Stimulated activated naive CD8-positive, alpha-beta T cell treated with anti-CD3 and anti-CD28 coated beads, Interleukin-15, Interleukin-2, amounts not matched to agents 100 ng/mL and 50 ng/mL, for 24 hours (primary cell): ENCODE results near the gene SERF1A.
"Not testable (repeated sequence)": the region's sequence is repeated elsewhere in the genome, so short reads cannot be mapped to it uniquely, and the experiment has no call there.

Source experiments
- H3K27ac Mint-ChIP-seq: one replicate; pipeline ENCODE4 v1.8.0; 2021; ENCODE audit warnings: mild to moderate bottlenecking, mixed read lengths
- H3K27me3 Mint-ChIP-seq: one replicate; pipeline ENCODE4 v1.8.0; 2021; ENCODE audit warnings: mixed read lengths
- H3K36me3 Mint-ChIP-seq: one replicate; pipeline ENCODE4 v1.8.0; 2021; ENCODE audit warnings: low read depth, mixed read lengths
- H3K4me1 Mint-ChIP-seq: one replicate; pipeline ENCODE4 v1.8.0; 2021; ENCODE audit warnings: low read depth, mixed read lengths
- H3K4me3 Mint-ChIP-seq: one replicate; pipeline ENCODE4 v1.8.0; 2021; ENCODE audit warnings: mild to moderate bottlenecking, mixed read lengths
- H3K9me3 Mint-ChIP-seq: one replicate; pipeline ENCODE4 v1.8.0; 2021; ENCODE audit warnings: mixed read lengths

Gene SERF1A

DNA sequence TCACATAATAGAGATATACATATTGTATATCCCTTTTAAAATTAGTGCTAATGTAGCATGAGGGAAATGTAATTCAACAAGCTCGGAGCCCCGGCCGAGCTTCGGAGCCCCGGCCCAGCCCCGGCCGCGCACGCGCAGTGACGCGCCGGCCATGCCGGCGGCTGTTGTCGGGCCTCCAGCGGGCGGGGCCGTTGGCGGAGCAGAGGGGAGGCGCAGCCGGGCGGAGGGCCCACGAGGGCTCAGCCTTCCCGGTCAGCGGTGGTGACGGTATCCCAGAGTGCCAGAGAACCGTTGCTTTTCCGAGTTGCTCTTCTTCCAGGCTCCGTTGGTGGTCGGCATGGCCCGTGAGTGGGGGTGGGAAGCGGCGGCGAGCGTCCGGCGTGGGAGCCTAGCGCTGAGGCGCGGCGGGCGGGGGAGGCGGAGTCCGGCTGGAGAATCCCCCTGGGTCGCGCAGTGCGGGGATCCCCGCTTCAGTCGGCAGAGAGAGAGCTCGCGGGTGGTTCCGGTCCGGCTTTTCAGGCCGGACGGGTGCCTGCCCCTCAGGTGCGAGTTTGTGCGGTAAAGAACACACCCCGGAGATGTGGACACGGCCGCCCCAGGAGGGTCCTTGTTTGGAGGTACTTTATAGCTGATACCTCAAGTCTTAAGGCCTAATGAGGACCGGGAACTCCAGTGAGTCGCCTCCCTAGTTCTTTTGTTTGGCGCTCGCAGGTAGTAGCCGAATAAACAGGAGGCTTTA, at the start of gene SERF1A:
Gene SERF1A, plus strand, starts transcription at position 137 of the 739 bp plus-strand sequence. Its CDS starts 201 bp downstream, at position 338.
- H3K4me3 Mint-ChIP-seq, H3K27me3 Mint-ChIP-seq, H3K4me1 Mint-ChIP-seq, H3K9me3 Mint-ChIP-seq, H3K36me3 Mint-ChIP-seq, H3K27ac Mint-ChIP-seq: not testable (repeated sequence)

DNA sequence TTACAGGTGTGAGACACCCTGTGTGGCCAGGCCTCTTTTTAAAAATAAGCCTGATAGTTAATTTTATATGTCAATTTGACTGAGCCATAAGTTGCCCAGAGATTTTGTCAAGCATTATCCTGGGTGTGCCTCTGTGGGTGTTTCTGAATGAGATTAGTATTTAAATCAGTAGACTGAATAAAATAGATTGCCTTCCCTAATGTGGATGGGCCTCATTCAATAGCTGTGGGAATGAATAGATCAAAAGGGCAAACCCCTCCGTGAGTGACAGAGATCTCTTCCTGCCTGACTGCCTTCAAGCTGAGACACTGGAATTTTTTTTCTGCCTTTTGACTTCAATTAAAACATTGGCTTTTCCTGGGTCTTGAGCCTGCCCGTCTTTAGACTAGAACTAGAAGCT, 33.7 kb upstream of the SERF1A start:
- H3K27me3 Mint-ChIP-seq, H3K36me3 Mint-ChIP-seq, H3K9me3 Mint-ChIP-seq, H3K27ac Mint-ChIP-seq, H3K4me3 Mint-ChIP-seq, H3K4me1 Mint-ChIP-seq: not testable (repeated sequence)

DNA sequence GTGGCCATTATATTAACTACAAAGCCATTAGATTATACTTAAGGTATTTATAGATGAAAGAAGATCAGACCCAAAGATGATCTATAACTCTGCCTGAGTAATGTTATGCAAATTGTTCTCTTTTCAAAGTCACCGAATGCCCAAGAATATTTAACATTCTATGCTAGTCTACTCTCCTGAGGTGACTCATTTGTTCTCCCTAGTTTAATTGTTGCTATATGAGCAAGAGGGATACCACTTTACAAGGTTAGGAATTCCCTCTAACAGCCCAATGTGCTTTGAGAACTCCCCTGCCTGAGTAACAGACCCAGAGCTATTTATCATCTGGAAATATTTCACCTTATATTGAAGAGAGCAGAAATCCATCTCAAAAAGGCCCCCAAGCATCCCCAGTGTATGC, 29.8 kb upstream of the SERF1A start:
- not testable (repeated sequence) for H3K27ac Mint-ChIP-seq, H3K9me3 Mint-ChIP-seq, H3K4me1 Mint-ChIP-seq, H3K4me3 Mint-ChIP-seq, H3K27me3 Mint-ChIP-seq, H3K36me3 Mint-ChIP-seq

DNA sequence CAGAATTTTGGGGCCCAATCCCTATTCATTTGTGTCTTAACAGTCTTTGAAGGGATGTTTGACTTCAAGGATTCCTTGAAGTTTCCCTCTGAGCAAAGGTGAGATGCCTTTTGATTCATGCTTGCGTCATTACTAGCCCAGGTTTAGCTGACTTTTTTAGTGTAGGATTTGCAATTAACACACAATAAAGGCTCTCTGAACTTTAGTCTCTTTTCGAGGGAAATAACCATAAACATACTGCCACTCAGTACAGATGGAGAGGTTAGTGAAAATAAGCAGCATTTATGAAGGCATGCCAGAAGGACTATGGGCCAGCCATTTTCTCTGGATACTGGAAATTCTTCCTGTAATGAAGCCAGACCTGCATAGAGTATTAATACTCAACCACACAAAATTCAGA, 4.4 kb upstream of the SERF1A start:
- H3K36me3 Mint-ChIP-seq, H3K27ac Mint-ChIP-seq, H3K9me3 Mint-ChIP-seq, H3K4me3 Mint-ChIP-seq, H3K27me3 Mint-ChIP-seq, H3K4me1 Mint-ChIP-seq: not testable (repeated sequence)

DNA sequence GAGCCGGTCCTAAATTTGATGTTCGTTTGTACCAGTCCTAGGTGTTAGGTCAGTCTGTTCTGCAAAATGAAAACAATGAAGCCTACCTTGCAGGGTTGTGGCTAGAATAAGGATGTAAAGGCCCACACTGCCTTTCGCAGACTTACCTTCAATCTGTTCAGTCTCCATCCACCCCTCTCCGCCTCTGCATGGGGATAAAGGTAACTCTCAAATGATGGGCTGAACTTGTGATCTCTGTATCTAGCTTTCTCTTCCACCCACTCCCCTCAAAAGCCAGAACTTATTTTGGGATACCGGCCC, 753 bp downstream of the SERF1A start:
- not testable (repeated sequence) for H3K27ac Mint-ChIP-seq, H3K4me3 Mint-ChIP-seq, H3K4me1 Mint-ChIP-seq, H3K27me3 Mint-ChIP-seq, H3K36me3 Mint-ChIP-seq, H3K9me3 Mint-ChIP-seq

DNA sequence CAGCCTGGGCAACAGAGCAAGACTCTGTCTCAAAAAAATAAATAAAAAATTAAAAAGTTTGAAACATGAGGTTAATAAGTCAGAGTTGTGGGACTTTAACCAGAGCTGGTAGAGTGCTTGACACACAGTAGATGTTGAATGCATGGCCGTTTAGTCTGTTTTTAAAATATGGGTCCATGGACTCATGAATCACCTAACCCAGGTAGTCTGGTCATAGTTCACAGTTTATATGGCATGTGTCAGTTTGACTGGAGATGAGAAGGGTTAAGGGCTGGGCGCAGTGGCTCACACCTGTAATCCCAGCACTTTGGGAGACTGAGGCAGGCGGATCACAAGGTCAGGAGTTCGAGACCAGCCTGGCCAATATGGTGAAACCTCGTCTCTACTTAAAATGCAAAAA, 6.2 kb downstream of the SERF1A start:
- not testable (repeated sequence) for H3K27me3 Mint-ChIP-seq, H3K27ac Mint-ChIP-seq, H3K36me3 Mint-ChIP-seq, H3K9me3 Mint-ChIP-seq, H3K4me3 Mint-ChIP-seq, H3K4me1 Mint-ChIP-seq

DNA sequence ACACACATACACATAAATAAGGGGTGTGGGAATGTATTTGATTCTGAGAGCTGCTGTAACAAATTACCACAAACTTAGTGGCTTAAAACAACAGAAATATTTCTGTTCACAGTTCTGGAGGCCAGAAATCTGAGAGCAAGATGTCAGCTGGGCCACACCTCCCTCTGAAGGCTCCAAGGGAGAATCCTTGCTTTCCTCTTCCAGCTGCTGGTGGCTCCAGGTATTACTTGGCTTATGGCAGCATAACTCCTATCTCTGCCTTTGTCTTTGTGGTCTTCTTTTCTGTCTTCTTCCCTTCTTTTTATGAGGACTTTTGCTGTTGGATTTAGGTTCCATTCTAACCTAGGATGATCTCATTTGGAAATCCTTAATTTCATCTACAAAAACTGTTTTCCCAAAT, 16.4 kb downstream of the SERF1A start:
- H3K27me3 Mint-ChIP-seq, H3K4me1 Mint-ChIP-seq, H3K9me3 Mint-ChIP-seq, H3K27ac Mint-ChIP-seq, H3K36me3 Mint-ChIP-seq, H3K4me3 Mint-ChIP-seq: not testable (repeated sequence)

DNA sequence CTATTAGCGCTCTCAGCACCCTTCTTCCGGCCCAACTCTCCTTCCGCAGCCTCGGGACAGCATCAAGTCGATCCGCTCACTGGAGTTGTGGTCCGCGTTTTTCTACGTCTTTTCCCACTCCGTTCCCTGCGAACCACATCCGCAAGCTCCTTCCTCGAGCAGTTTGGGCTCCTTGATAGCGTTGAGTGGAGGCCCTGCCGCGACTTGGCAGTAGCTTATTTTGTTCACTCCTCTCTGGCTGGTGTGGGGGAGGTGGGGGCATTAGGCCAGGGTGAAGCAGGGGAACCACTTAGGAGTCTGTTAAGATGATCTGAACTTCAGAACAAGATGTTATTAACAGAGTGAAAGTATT, 24.7 kb downstream of the SERF1A start:
- not testable (repeated sequence) for H3K27ac Mint-ChIP-seq, H3K9me3 Mint-ChIP-seq, H3K36me3 Mint-ChIP-seq, H3K27me3 Mint-ChIP-seq, H3K4me1 Mint-ChIP-seq, H3K4me3 Mint-ChIP-seq

DNA sequence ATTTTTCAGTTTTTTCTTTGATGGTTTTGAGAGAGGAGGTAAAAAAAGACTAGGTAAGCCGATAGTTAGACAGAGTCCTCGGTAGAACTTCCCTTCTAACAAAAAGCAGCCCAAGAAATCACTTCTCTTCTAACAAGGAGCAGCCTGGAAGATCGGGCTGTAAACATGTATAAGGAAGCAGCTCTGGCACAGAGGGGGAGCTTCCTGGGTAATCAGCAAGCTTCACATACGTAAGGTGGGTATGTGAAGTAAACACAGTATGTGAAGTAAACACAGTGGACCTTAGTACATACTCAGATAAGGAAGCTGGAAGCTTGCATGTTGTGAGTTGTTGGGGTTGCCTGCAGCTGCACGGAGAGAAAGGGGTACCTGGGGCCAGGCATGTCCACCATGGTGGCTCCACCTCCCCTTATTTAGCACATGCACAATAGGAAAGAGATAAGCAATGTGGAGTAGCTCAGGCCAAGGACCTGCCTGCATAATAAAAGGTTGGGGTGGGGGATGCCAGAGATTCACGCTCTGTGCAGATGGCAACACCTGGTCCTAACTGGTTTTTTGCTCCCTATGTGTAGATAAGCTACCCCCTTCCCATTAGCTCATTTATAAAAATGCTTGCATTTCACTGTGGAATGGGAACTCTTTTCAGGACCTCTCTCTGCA, 31.4 kb downstream of the SERF1A start:
- not testable (repeated sequence) for H3K4me1 Mint-ChIP-seq, H3K27ac Mint-ChIP-seq, H3K4me3 Mint-ChIP-seq, H3K27me3 Mint-ChIP-seq, H3K36me3 Mint-ChIP-seq, H3K9me3 Mint-ChIP-seq

DNA sequence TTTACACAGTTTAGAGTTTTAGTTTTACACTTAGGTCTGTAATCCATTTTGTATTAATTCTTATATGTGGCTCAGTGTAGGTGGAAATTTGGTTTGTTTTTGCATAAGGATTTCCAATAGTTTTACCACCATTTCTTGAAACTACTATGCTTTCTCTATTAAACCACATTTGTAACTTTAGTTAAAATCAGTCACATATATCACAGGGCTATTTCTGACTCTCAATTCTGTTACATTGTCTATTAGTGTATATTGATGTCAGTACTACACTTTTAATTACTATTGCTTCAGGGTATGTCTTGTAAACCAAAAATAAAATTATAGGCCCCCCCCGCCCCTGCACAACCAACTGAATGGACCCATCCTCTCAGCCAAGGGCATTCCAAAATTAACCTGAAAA, 32.1 kb downstream of the SERF1A start:
- not testable (repeated sequence) for H3K4me1 Mint-ChIP-seq, H3K27me3 Mint-ChIP-seq, H3K4me3 Mint-ChIP-seq, H3K9me3 Mint-ChIP-seq, H3K27ac Mint-ChIP-seq, H3K36me3 Mint-ChIP-seq

DNA sequence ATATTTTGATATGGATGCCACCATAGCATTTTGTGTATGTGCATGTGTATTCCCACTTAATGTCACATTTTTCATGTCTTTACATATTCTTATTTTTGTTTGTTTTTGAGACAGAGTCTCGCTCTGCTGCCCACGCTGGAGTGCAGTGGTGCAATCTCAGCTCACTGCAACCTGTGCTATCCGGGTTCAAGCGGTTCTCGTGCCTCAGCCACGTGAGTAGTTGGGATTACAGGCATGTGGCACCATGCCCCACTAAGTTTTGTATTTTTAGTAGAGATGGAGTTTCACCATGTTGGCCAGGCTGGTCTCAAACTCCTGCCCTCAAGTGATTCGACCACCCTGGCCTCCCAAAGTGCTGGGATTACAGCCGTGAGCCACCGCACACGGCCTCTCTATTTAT, 52.6 kb downstream of the SERF1A start:
- not testable (repeated sequence) for H3K4me1 Mint-ChIP-seq, H3K36me3 Mint-ChIP-seq, H3K4me3 Mint-ChIP-seq, H3K9me3 Mint-ChIP-seq, H3K27ac Mint-ChIP-seq, H3K27me3 Mint-ChIP-seq
